ENCODE measurements around the gene TMED1. TPM values are rescaled to one million over a fixed set of nuclear protein-coding genes. Genes with fewer than 3 reads are reported as not detected.

TMED1 gene
- total and polyA plus RNA-seq, 2 of the 8 experiments (the other 6 are each of a cell fraction or from before 2014, with no cell fraction given), result 26.9 to 31.9 TPM

- Histone ChIP-seq H3K23ac (ENCODE audit: insufficient read length) (no peak overlapping the region), H2AK5ac (ENCODE audit: low read depth, low read length) (no peak overlapping the region), H4K5ac (ENCODE audit: insufficient read length, low read depth, low read length) (no peak overlapping the region), H3K79me1 (ENCODE audit: low read depth, low read length) (no peaks in the 10 kb centered on the region), H2BK20ac (ENCODE audit: low read length) (no peak overlapping the region), H3K56ac (replicated peaks; ENCODE audit: insufficient read length, low read depth, low read length) (no peak overlapping the region), H3K4ac (replicated peaks; ENCODE audit: insufficient read length, low read depth, low read length) (no peak overlapping the region), H2BK12ac (ENCODE audit: low read depth, low read length) (no peak overlapping the region), H2AFZ (ENCODE audit: low read length) (no peak overlapping the region), H3K36me3 (ENCODE audit: control insufficient read depth in 2 of 4, insufficient read depth in 4 of 4, low read length in 3 of 4) (peaks cover 0 to 11% (median 5%) of the 10 kb centered on the region in 4 experiments; a peak in 4 of 8 replicates), H3K9me3 (ENCODE audit: insufficient read depth in 2 of 2, low read depth in 1 of 2, low read length in 1 of 2) (no peaks in the 10 kb centered on the region), H3K4me2 (ENCODE audit: insufficient read depth in 1 of 2, low read depth in 2 of 2, low read length in 2 of 2) (no peak overlapping the region), H4K91ac (replicated peaks; ENCODE audit: insufficient read length, low read length) (no peak overlapping the region), H2BK120ac (replicated peaks; ENCODE audit: low read depth, low read length) (no peak overlapping the region), H2BK5ac (ENCODE audit: low read depth, low read length) (no peak overlapping the region), H3K14ac (ENCODE audit: insufficient read length) (no peak overlapping the region), H3K27me3 (replicated peaks in 1 of 4; ENCODE audit: control insufficient read depth in 3 of 4, extremely low read depth in 1 of 4, insufficient read depth in 3 of 4, low read length in 3 of 4) (no peaks in the 10 kb centered on the region), H3K27ac (ENCODE audit: low read depth, low read length) (no peak overlapping the region), H3K4me1 (replicated peaks in 1 of 4; ENCODE audit: control insufficient read depth in 3 of 4, insufficient read depth in 4 of 4, low read length in 3 of 4) (no peaks in the 10 kb centered on the region), H3K23me2 (ENCODE audit: low read depth, low read length) (no peaks in the 10 kb centered on the region), H4K20me1 (replicated peaks in 1 of 2; ENCODE audit: control insufficient read depth in 1 of 2, insufficient read depth in 2 of 2, low read length in 2 of 2) (peaks cover 0 to 5% of the 10 kb centered on the region in 2 experiments), H3K4me3 (ENCODE audit: extremely low read depth in 1 of 4, insufficient read depth in 2 of 4, low read depth in 3 of 4, low read length in 4 of 4) (no peak overlapping the region), H3K9ac (replicated peaks in 1 of 4; ENCODE audit: extremely low read depth in 1 of 4, low read depth in 3 of 4, low read length in 3 of 4) (no peak overlapping the region), H2BK15ac (ENCODE audit: low read length) (no peak overlapping the region), H3K18ac (ENCODE audit: extremely low read depth, low read length) (no peak overlapping the region), H4K8ac (ENCODE audit: extremely low read depth, insufficient read depth, low read length) (no peak overlapping the region), H3K79me2 (ENCODE audit: control insufficient read depth in 1 of 2, insufficient read depth in 2 of 2, low read length in 2 of 2) (no peaks in the 10 kb centered on the region)
- FAIRE-seq, result no peak
- ChIA-PET POLR2A (ENCODE audit: partially characterized antibody) (interaction anchor here (0.8 to 1.0 kb wide), 2 partner anchors 11 to 26 kb away, joined by 3 read pairs; partner anchors contain the start of gene TMED1), CTCF (ENCODE audit: partially characterized antibody) (interaction anchor here (1.6 kb wide), 1 partner anchor 79 kb away, joined by 3 read pairs; no protein-coding TSS in a partner anchor)
- DNase-seq (ENCODE audit: low read depth in 1 of 2, low spot score in 2 of 2), result no peak
- WGBS, 2 experiments (ENCODE audit: extremely low coverage in 1 of 2, insufficient coverage in 1 of 2, insufficient read length in 1 of 2, insufficient replicate concordance in 2 of 2, low coverage in 1 of 2, low lambda C conversion rate in 2 of 2, missing lambda C conversion rate in 1 of 2), result 91% methylated on average over 15 of the region's 15 CpGs; no CpG with 5 or more reads in 1 of the 2 experiments
- no peak for TF ChIP-seq ATF3 (IDR thresholded peaks at IDR 0.05; ENCODE audit: insufficient read depth, low read depth, low read length)
- TF ChIP-seq MAX (IDR thresholded peaks at IDR 0.05), result no peak
- no peak for TF ChIP-seq HDAC6 (IDR thresholded peaks at IDR 0.05; ENCODE audit: low read depth, low read length)
- no peak for TF ChIP-seq NRF1 (IDR thresholded peaks at IDR 0.05; ENCODE audit: low read depth, low read length)
- TF ChIP-seq RXRA (IDR thresholded peaks at IDR 0.05; ENCODE audit: insufficient read depth, low read depth, low read length), result no peak
- TF ChIP-seq RNF2 (IDR thresholded peaks at IDR 0.05; ENCODE audit: borderline replicate concordance, low read depth, low read length, missing control alignments, poor library complexity, severe bottlenecking), result no peak
- TF ChIP-seq NANOG (IDR thresholded peaks at IDR 0.05; ENCODE audit: insufficient read depth, low read depth, low read length, poor library complexity, severe bottlenecking), result no peak
- TF ChIP-seq POLR2A (IDR thresholded peaks at IDR 0.05; ENCODE audit: control extremely low read depth in 1 of 2, low read depth in 2 of 2, low read length in 2 of 2), result no peak
- no peak for TF ChIP-seq CTBP2 (IDR thresholded peaks at IDR 0.05; ENCODE audit: borderline replicate concordance, insufficient read depth, insufficient read length, low read length)
- no peak for TF ChIP-seq CHD1 (IDR thresholded peaks at IDR 0.05; ENCODE audit: low read depth, low read length)
- no peak for TF ChIP-seq JUND (IDR thresholded peaks at IDR 0.05; ENCODE audit: low read length)
These were observed 26.2 kb downstream of the TMED1 start for GRCh38 chr19:10809651-10810285.
